ENCODE results near the gene DLGAP4.

DNA sequence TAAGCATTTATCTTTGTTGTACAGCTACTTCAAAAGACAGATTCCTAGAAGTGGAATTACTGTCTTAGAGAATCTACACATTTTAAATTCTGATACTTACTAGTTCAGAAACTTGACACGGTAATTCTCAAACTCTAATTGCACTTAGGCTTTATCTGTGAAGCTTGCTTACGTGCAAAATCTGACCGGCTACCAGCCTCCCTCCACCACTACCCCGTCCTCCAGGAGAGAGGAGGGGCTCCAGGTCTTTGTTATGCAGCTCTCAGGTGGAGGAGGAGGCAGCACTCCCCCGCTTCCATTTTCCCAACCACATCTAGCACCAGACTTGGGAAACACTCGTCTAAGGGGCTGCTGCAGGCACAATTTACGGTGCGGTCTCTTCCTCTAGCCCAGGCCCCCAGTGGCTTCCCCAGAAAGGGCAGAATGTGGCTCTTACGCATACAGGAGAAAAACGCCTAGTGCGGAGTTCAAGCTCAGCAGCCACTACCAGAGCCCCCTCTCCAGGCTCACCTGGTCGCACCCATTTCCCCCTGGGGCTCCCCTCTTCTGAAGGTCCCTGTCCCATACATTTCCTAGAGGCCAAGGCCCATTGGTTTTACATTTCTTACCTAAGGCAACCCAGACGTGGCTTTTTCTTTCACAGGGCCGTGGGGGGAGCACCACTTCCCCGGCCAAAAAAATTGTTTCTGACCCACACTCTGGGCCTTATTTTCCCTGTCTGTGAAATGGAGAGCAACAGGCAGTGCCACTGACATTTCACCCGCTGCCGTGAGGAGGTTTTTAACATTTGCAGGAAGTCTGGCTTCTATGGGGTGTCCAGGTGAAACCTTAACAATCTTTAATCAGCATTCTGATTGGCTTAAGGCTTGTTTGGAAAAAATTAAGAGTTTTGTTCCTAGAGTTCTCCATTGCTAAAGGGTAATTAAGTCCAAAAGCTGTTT, 265.7 kb downstream of the DLGAP4 start:
- TF ChIP-seq ZNF274 (IDR thresholded peaks at IDR 0.05; ENCODE audit: low read depth, low read length): no peak
- TF ChIP-seq YY1 (IDR thresholded peaks at IDR 0.05; ENCODE audit: insufficient read depth, insufficient read length): peak; percentile 30
